ENCODE data around the gene LMLN.

- TF ChIP-seq, protein P1, sequence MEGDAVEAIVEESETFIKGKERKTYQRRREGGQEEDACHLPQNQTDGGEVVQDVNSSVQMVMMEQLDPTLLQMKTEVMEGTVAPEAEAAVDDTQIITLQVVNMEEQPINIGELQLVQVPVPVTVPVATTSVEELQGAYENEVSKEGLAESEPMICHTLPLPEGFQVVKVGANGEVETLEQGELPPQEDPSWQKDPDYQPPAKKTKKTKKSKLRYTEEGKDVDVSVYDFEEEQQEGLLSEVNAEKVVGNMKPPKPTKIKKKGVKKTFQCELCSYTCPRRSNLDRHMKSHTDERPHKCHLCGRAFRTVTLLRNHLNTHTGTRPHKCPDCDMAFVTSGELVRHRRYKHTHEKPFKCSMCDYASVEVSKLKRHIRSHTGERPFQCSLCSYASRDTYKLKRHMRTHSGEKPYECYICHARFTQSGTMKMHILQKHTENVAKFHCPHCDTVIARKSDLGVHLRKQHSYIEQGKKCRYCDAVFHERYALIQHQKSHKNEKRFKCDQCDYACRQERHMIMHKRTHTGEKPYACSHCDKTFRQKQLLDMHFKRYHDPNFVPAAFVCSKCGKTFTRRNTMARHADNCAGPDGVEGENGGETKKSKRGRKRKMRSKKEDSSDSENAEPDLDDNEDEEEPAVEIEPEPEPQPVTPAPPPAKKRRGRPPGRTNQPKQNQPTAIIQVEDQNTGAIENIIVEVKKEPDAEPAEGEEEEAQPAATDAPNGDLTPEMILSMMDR (IDR thresholded peaks at IDR 0.05), result no peak
- TF ChIP-seq POLR2A (IDR thresholded peaks at IDR 0.05), result no peak
Observed at GRCh38 chr3:197989651-197990050, 29.6 kb downstream of the LMLN start.

All from body of pancreas (tissue), 4 donors.